ENCODE results near the gene MYLK.
"Not testable (repeated sequence)": the region's sequence is repeated elsewhere in the genome, so short reads cannot be mapped to it uniquely, and the experiment has no call there.

Gene MYLK

GRCh38 chr3:123613543-123613942 is 270.6 kb downstream of the MYLK start:
- no peak overlapping the region for H3K4me3 ChIP-seq (ENCODE audit: low read depth, low read length)
- POLR2A ChIA-PET, result no interaction called here
- TF ChIP-seq CTCF (IDR thresholded peaks at IDR 0.05; ENCODE audit: insufficient read depth, low read length, missing control alignments), result no peak
- CTCF ChIA-PET, result interaction anchor here (1.4 to 3.7 kb wide), 2 partner anchors 12 to 29 kb away, joined by 3 to 13 read pairs; no protein-coding TSS in a partner anchor
- no peak for DNase-seq (ENCODE audit: low read depth, low spot score)

GRCh38 chr3:123611674-123612073 is 272.5 kb downstream of the MYLK start:
- CTCF ChIA-PET, result interaction anchor here (1.2 to 3.7 kb wide), 3 partner anchors 31 to 112 kb away, joined by 5 to 13 read pairs (median 6); no protein-coding TSS in a partner anchor
- H3K4me3 ChIP-seq (ENCODE audit: low read depth, low read length); POLR2A ChIA-PET; DNase-seq (ENCODE audit: low read depth, low spot score): not testable (repeated sequence)

GRCh38 chr3:123611082-123611481 is 273.1 kb downstream of the MYLK start:
- DNase-seq (ENCODE audit: low read depth, low spot score), result no peak
- POLR2A ChIA-PET, result no interaction called here
- CTCF ChIA-PET, result interaction anchor here (3.7 kb wide), 1 partner anchor 31 kb away, joined by 13 read pairs; no protein-coding TSS in a partner anchor
- no peak overlapping the region for H3K4me3 ChIP-seq (ENCODE audit: low read depth, low read length)
- TF ChIP-seq CTCF (IDR thresholded peaks at IDR 0.05; ENCODE audit: insufficient read depth, low read length, missing control alignments), result no peak

- no peak overlapping the region for H3K4me3 ChIP-seq (ENCODE audit: low read depth, low read length)
- no peak for DNase-seq (ENCODE audit: low read depth, low spot score)
- ChIA-PET CTCF (no interaction called here), POLR2A (no interaction called here)
- no peak for TF ChIP-seq CTCF (IDR thresholded peaks at IDR 0.05; ENCODE audit: insufficient read depth, low read length, missing control alignments)
These were observed 273.8 kb downstream of the MYLK start for GRCh38 chr3:123610331-123610730.

- H3K4me3 ChIP-seq (ENCODE audit: low read depth, low read length), result no peak overlapping the region
- ChIA-PET CTCF (no interaction called here), POLR2A (no interaction called here)
- TF ChIP-seq CTCF (IDR thresholded peaks at IDR 0.05; ENCODE audit: insufficient read depth, low read length, missing control alignments), result no peak
- no peak for DNase-seq (ENCODE audit: low read depth, low spot score)
These were observed 275.1 kb downstream of the MYLK start for GRCh38 chr3:123609063-123609462.

GRCh38 chr3:123608263-123608937 is 275.7 kb downstream of the MYLK start:
- no peak overlapping the region for H3K4me3 ChIP-seq (ENCODE audit: low read depth, low read length)
- no peak for DNase-seq (ENCODE audit: low read depth, low spot score)
- CTCF ChIA-PET, result no interaction called here
- TF ChIP-seq CTCF (IDR thresholded peaks at IDR 0.05; ENCODE audit: insufficient read depth, low read length, missing control alignments), result no peak
- POLR2A ChIA-PET, result no interaction called here

GRCh38 chr3:123606527-123606926 is 277.6 kb downstream of the MYLK start:
- ChIA-PET POLR2A (no interaction called here), CTCF (interaction anchor here (1.7 kb wide), 1 partner anchor 116 kb away, joined by 7 read pairs; no protein-coding TSS in a partner anchor)
- TF ChIP-seq CTCF (IDR thresholded peaks at IDR 0.05; ENCODE audit: insufficient read depth, low read length, missing control alignments), result no peak
- no peak for DNase-seq (ENCODE audit: low read depth, low spot score)
- H3K4me3 ChIP-seq (ENCODE audit: low read depth, low read length), result no peak overlapping the region

Data from AG04449 (cell line).